HG02973 (cell line): ENCODE measurements around the gene AVPI1.
"Not testable (repeated sequence)": the region's sequence is repeated elsewhere in the genome, so short reads cannot be mapped to it uniquely, and the experiment has no call there.

ENCODE experiments used
- ATAC-seq: cut with Tn5 transposase; IDR thresholded peaks from one replicate; pipeline ENCODE4 v1.9.1; 2021; ENCODE audit warnings: moderate library complexity; ENCODE audit not compliant: unreplicated experiment

The AVPI1 gene

DNA sequence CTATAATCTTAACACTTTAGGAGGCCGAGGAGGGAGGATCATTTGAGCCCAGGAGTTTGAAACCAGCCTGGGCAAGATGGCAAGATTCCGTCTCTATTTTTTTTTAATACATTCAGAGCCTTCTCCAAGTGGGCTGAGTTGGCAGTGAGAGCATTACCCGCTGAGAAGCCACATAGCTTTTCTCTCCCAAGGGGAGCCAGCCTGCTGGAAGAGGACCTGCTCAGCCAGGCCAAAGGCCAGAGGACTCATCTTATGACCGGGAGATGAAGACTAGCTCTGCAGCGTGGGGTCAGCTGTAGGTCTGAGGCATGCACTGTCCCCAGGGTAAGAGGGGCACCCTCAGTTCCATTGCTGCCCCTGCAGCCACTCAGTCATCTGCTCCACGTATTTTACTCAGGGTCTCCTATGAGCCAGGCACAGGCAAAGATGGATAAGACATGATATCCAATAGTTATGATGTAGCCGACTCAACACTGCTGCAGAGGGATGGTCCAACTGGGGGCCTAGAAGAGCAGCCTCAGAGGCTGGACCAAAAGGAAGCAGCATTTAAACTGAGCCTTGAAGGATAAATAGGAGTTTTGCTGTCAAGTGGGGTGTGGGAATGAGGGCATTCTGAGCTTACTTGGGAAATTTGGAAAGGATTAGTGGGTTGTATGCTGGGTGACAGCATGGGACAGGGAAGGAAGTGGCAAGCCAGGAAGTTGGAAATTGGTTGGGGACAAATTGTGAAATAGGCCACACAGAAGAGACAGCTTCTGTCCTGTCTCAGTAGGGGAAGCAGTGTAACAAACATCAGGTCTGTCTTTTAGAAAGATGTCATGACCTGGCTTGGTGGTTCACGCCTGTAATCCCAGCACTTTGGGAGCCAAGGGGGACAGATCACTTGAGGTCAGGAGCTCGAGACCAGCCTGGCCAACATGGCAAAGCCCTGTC lies 24.9 kb upstream of the AVPI1 start:
- ATAC-seq: no peak

GRCh38 chr10:97708976-97709946 lies 22.2 kb upstream of the AVPI1 start:
- no peak for ATAC-seq

GRCh38 chr10:97708167-97708566 lies 21.1 kb upstream of the AVPI1 start:
- no peak for ATAC-seq

DNA sequence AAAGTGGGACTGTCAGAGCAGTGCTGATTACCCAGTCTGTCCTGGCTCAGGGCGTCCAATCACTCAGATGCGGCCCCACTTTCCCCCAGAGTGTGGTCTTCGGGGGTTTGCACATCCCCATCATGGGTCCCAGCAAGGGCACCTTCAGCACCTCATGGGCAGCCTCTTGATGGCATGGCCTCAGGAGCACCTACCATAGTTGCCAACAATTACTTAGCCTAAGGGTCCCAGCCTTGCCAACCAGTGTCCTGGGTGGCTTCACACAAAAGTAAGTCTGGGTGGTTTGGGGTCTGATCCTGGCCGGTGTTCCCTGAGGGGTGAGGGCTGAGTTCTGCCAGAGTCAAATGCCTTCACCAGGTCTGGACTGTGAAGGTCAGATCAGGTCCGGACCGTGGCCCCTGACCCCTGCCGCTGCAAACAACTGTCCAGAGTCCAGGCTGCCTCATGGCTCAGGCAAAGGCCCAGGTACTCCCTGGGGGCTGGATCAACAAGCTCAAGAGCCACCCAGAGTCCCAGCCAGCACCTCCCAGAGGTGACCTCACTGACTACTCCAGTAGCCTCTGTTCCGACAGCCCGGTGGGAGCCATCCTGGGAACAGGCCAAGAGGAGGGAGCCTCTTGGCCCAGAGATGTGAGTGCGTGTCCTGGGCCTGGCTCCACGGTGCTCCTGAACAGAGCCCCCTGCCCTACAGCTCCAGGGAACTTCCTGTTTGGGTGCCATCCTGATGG lies 20.3 kb upstream of the AVPI1 start:
- ATAC-seq: no peak

- ATAC-seq: no peak
These were observed 18.1 kb upstream of the AVPI1 start for GRCh38 chr10:97705006-97705670.

- ATAC-seq: no peak
These were observed 17.3 kb upstream of the AVPI1 start for GRCh38 chr10:97704341-97704740.

DNA sequence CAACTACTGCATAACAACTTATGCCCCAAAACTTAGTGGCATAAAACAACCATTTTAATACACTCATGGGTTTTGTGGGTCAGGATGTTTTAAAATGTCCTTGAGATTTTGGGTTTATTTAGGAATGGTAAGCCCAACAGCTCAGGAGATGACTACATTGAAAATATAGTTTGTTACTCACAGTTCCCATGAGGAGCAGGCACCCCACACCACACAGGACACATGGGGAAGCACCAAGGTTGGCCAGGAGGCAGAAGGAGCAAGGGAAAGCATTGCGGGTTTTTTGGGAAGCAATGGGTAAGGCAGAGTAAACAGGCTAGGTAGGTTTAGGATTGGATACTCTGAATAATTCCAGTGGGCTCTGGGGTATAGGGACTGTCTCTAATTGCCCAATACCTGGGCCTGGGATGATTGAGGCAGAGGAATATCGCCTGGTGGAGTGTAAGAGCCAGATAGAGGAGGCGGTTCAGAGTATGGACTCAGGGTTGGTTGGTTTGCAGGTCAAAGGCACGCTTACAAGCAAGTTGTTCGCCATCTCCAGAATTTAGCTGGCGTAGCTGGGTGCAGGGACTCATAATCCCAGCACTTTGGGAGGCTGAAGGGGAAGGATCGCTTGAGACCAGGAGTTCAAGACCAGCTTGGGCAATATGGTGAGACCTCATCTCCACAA lies 16.5 kb upstream of the AVPI1 start:
- ATAC-seq: no peak

DNA sequence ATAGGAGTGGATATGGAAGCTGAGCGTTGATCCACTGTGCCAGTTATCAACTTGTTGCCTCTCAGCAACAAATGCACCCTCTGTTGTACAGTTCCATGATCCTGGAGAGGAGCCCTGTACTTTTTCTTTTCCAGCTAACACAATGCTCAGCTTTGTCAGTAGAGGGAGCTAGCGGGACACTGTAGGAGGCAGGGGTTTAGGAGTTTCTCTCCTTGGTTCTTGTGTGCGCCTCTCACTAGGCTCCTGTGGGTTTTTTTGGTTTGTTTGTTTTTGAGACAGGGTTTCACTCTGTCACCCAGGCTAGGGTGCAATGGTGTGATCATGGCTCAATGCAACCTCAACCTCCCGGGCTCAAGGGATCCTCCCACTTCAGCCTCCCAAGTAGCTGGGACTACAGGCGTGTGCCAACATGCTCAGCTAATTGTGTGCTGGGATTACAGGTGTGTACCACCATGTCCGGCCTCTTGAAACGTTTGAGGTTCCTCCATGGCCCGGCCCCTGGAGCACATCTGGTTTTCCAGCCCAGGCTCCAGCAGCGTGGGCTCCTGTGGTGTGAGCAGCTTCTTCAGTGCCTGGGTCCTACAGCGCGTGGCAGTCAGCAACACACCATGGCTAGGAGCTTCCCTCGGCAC lies 14.5 kb upstream of the AVPI1 start:
- ATAC-seq: peak; percentile 65

- not testable (repeated sequence) for ATAC-seq
These were observed 11.1 kb upstream of the AVPI1 start for GRCh38 chr10:97698072-97698655.

GRCh38 chr10:97690133-97690532 lies 3.1 kb upstream of the AVPI1 start:
- ATAC-seq: no peak

DNA sequence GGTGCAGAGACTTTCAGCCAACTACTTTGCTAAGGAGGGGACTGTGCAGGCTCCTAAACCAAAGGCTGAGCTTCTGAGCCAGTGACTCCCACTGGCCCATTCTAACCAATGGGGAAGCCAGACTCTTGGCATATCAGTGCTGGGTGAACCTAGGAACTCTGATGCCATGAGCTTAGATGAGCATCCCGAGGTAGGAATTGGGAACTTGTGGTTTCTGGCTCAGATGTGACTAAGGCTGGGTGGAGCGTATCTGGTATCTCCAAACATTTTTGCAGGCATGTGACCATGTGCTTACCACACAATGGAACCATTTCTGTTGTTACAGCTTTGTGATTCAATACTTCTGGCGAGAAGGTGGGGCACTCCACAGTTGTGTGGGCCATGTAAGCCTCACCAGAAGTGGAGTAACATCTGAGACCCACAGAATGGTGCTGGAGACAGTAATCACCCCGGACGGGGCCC lies 2.5 kb upstream of the AVPI1 start:
- ATAC-seq: no peak

GRCh38 chr10:97687785-97688781 lies 1.0 kb upstream of the AVPI1 start:
- ATAC-seq: no peak

DNA sequence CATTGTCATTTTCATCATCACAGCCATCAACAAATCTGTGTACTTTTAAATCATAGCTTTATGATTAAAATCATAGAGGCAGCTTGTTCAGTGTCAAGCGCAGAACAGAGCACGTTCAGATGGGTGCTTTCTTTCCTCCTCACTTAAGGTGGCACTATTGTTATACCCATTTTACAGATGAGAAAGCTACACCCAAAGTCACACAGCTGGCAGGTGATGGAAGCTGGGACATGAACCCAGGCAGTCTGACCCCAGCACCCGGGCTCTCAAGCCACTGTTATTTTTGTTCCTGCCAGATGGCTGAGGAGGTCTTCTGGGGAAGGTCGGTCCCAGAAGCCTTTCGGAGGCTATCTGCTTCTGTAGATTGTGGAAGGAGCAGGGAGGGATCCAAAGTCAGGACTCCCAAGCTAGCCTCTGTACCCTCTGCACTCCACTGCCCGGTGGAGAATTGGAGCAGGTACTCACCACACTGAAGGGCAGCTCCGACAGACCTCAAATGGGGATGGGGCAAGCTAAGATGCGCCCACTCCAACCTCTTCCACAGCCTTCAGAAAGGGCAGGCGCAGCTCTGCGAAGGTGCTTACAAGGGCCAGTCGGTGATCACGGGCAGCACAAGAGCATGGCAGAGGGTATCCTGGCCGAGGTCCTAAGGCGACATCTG lies 610 bp downstream of the AVPI1 start:
- no peak for ATAC-seq

- no peak for ATAC-seq
These were observed 1.6 kb downstream of the AVPI1 start for GRCh38 chr10:97685395-97685958.

GRCh38 chr10:97684866-97685394 lies 2.1 kb downstream of the AVPI1 start:
- no peak for ATAC-seq

DNA sequence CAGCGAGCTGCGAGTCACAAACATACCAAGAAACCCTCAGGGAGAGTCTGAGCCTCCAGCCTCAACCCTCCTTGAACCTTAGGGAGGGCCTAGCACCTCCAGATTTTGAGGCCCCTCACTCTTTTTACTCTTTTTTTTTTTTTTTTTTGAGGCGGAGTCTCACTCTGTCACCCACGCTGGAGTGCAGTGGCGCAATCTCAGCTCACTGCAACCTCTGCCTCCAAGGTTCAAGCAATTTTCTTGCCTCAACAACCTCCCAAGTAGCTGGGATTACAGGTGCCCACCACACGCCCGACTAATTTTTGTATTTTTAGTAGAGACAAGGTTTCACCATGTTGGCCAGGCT lies 2.7 kb downstream of the AVPI1 start:
- not testable (repeated sequence) for ATAC-seq
